ENCODE data around the gene HDHD5.
A peak's percentile ranks its signal among the peaks of the same experiment; 100 is the strongest.

- TF ChIP-seq PCBP1 (IDR thresholded peaks at IDR 0.05; ENCODE audit: borderline replicate concordance, low read depth, low read length) (no peak), THAP9 (CRISPR knock-in tag; IDR thresholded peaks at IDR 0.05; ENCODE audit: borderline replicate concordance) (no peak), HMG20B (CRISPR knock-in tag; conservative IDR thresholded peaks at IDR 0.05) (no peak), HIC2 (CRISPR knock-in tag; IDR thresholded peaks at IDR 0.05; ENCODE audit: low read depth) (no peak), ZNF24 (IDR thresholded peaks at IDR 0.05) (no peak), ZNF451 (CRISPR knock-in tag; IDR thresholded peaks at IDR 0.05) (no peak), SP5 (CRISPR knock-in tag; IDR thresholded peaks at IDR 0.05; ENCODE audit: borderline replicate concordance, low read depth) (no peak), EZH2 (conservative IDR thresholded peaks at IDR 0.05; ENCODE audit: low read depth, low read length) (no peak), MIER3 (CRISPR knock-in tag; IDR thresholded peaks at IDR 0.05; ENCODE audit: borderline replicate concordance) (no peak), ZBTB34 (CRISPR knock-in tag; IDR thresholded peaks at IDR 0.05) (no peak)
- TF ChIP-seq, protein P1, sequence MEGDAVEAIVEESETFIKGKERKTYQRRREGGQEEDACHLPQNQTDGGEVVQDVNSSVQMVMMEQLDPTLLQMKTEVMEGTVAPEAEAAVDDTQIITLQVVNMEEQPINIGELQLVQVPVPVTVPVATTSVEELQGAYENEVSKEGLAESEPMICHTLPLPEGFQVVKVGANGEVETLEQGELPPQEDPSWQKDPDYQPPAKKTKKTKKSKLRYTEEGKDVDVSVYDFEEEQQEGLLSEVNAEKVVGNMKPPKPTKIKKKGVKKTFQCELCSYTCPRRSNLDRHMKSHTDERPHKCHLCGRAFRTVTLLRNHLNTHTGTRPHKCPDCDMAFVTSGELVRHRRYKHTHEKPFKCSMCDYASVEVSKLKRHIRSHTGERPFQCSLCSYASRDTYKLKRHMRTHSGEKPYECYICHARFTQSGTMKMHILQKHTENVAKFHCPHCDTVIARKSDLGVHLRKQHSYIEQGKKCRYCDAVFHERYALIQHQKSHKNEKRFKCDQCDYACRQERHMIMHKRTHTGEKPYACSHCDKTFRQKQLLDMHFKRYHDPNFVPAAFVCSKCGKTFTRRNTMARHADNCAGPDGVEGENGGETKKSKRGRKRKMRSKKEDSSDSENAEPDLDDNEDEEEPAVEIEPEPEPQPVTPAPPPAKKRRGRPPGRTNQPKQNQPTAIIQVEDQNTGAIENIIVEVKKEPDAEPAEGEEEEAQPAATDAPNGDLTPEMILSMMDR (CRISPR knock-in tag; IDR thresholded peaks at IDR 0.05): peak; percentile 68
These were observed 42.3 kb upstream of the HDHD5 start for GRCh38 chr22:17201285-17201945.

Measured in HepG2 (cell line).